Esophagus squamous epithelium (tissue), 4 donors: ENCODE data around the gene KIAA2012.

Source experiments
- CTCF ChIP-seq, 6 experiments: fragments of 450-650 bp in 4 of 6; fragments of 200-600 bp in 2 of 6; sonication (generic) in 2 of 6; IDR thresholded peaks; one replicate each; pipeline ENCODE4 v1.5.1; 2016 to 2019; ENCODE audit warnings: antibody characterized with exemption in 6 of 6, mild to moderate bottlenecking in 4 of 6, moderate library complexity in 4 of 6
- POLR2A ChIP-seq, 4 donors: fragments of 450-650 bp; IDR thresholded peaks; one replicate each; pipeline ENCODE4 v1.6.1; 2017; ENCODE audit warnings: antibody characterized with exemption in 4 of 4, mild to moderate bottlenecking in 4 of 4, moderate library complexity in 3 of 4

- no peak for TF ChIP-seq CTCF (IDR thresholded peaks at IDR 0.05)
- TF ChIP-seq POLR2A (IDR thresholded peaks at IDR 0.05), result no peak
These were observed 7.2 kb upstream of the KIAA2012 start for GRCh38 chr2:202065876-202066275.
